SK-N-SH (cell line): ENCODE results near the gene TKT. TPM values are rescaled to one million over a fixed set of nuclear protein-coding genes. Genes with fewer than 3 reads are reported as not detected.

Source experiments
- CTCF ChIA-PET: fragments of 300-600, 350-600 bp; formaldehyde crosslinking; extraction: SDS; loops from one replicate; lab custom pipeline; 2021; lab: Yijun Ruan, JAX
- POLR2A ChIA-PET: fragments of 350-600 bp; sonication (Branson Sonifier 250); formaldehyde crosslinking; extraction: SDS; loops from one replicate; lab custom pipeline; 2020; ENCODE audit warnings: antibody characterized with exemption, inconsistent platforms; lab: Yijun Ruan, JAX
- DNase-seq: peaks from one replicate; pipeline ENCODE4 v3.0.0; 2012
- H2AFZ ChIP-seq: fragments of 200-600 bp; sonication (generic); 2 replicates; pipeline ENCODE4 v1.8.1; 2016; ENCODE audit warnings: antibody characterized with exemption, mild to moderate bottlenecking, low read depth
- H3F3A ChIP-seq: fragments of 200-600 bp; sonication (generic); replicated peaks from 2 replicates; pipeline ENCODE3; 2016; ENCODE audit warnings: antibody characterized with exemption, mild to moderate bottlenecking; ENCODE audit not compliant: insufficient read depth
- H3K27ac ChIP-seq, 2 experiments: fragments of 200-500 bp in 1 of 2; fragments of 200-600 bp in 1 of 2; sonication (Bioruptor generic) in 1 of 2; sonication (generic), shearing (Covaris generic) in 1 of 2; 2 replicates each; pipeline versions ENCODE4 v1.5.1 to v1.6.1; 2014 to 2016; ENCODE audit warnings: low read depth in 2 of 2, inconsistent platforms in 1 of 2, low read length in 1 of 2, mild to moderate bottlenecking in 1 of 2, mixed read lengths in 1 of 2
- H3K27me3 ChIP-seq: fragments of 200-600 bp; sonication (generic), shearing (Covaris generic); 2 replicates; pipeline ENCODE4 v1.6.1; 2016; ENCODE audit warnings: mixed run types; ENCODE audit not compliant: insufficient read depth
- H3K36me3 ChIP-seq, 2 experiments: fragments of 200-500 bp in 1 of 2; fragments of 200-600 bp in 1 of 2; sonication (Bioruptor generic) in 1 of 2; sonication (generic) in 1 of 2; replicated peaks in 1 of 2; 2 replicates each; pipeline versions ENCODE3 to v1.5.1; 2014 to 2016; ENCODE audit warnings: low read length in 1 of 2, mild to moderate bottlenecking in 1 of 2; ENCODE audit not compliant: insufficient read depth in 2 of 2, control insufficient read depth in 1 of 2
- H3K4me1 ChIP-seq, 2 experiments: fragments of 200-500 bp in 1 of 2; fragments of 200-600 bp in 1 of 2; sonication (Bioruptor generic) in 1 of 2; sonication (generic), shearing (Covaris generic) in 1 of 2; 2 replicates each; pipeline versions ENCODE4 v1.5.1 to v1.6.1; 2014 to 2016; ENCODE audit warnings: low read depth in 1 of 2, low read length in 1 of 2, mixed run types in 1 of 2; ENCODE audit not compliant: insufficient read depth in 2 of 2, control insufficient read depth in 1 of 2
- H3K4me2 ChIP-seq: fragments of 200-600 bp; sonication (generic), shearing (Covaris generic); 2 replicates; pipeline ENCODE4 v1.6.1; 2017; ENCODE audit warnings: mixed run types
- H3K4me3 ChIP-seq, 2 experiments: fragments of 200-500 bp in 1 of 2; fragments of 200-600 bp in 1 of 2; sonication (Bioruptor generic) in 1 of 2; sonication (generic), shearing (Covaris generic) in 1 of 2; 2 replicates each; pipeline versions ENCODE4 v1.5.1 to v1.8.1; 2014 to 2016; ENCODE audit warnings: low read depth in 2 of 2, inconsistent platforms in 1 of 2, low read length in 1 of 2, mild to moderate bottlenecking in 1 of 2, mixed read lengths in 1 of 2, moderate library complexity in 1 of 2
- H3K79me2 ChIP-seq: fragments of 200-600 bp; sonication (generic); 2 replicates; pipeline ENCODE4 v1.8.1; 2017; ENCODE audit warnings: mild to moderate bottlenecking; ENCODE audit not compliant: insufficient read depth
- H3K9ac ChIP-seq: fragments of 200-600 bp; sonication (generic); 2 replicates; pipeline ENCODE4 v1.6.1; 2017; ENCODE audit warnings: mixed run types
- H3K9me2 ChIP-seq: fragments of 200-600 bp; sonication (generic); 2 replicates; pipeline ENCODE4 v1.6.1; 2017; ENCODE audit warnings: mixed run types
- H3K9me3 ChIP-seq: fragments of 200-600 bp; sonication (generic); 2 replicates; pipeline ENCODE4 v1.6.1; 2017; ENCODE audit warnings: mixed run types, mild to moderate bottlenecking, moderate library complexity
- H4K20me1 ChIP-seq: fragments of 200-600 bp; sonication (generic); 2 replicates; pipeline ENCODE4 v1.6.1; 2017; ENCODE audit warnings: mild to moderate bottlenecking, mixed run types; ENCODE audit not compliant: insufficient read depth
- FOSL2 ChIP-seq: IDR thresholded peaks from 2 replicates; pipeline ENCODE4 v1.4.0; 2012; ENCODE audit warnings: low read depth, mild to moderate bottlenecking, moderate library complexity, borderline replicate concordance
- FOXM1 ChIP-seq: IDR thresholded peaks from 2 replicates; pipeline ENCODE4 v1.4.0; 2012; ENCODE audit warnings: low read depth, mild to moderate bottlenecking
- MXI1 ChIP-seq: IDR thresholded peaks from 2 replicates; pipeline ENCODE4 v1.6.1; 2012; ENCODE audit warnings: mild to moderate bottlenecking, low read depth, low read length, improper control_type of control experiment
- POLR2AphosphoS5 ChIP-seq: IDR thresholded peaks from 2 replicates; pipeline ENCODE4 v1.6.1; 2012; ENCODE audit warnings: low read depth, low read length
- RCOR1 ChIP-seq: fragments of 150-350 bp; IDR thresholded peaks from 2 replicates; pipeline ENCODE4 v1.6.1; 2017; ENCODE audit warnings: antibody characterized with exemption, low read length
- SMC3 ChIP-seq: IDR thresholded peaks from 2 replicates; pipeline ENCODE4 v1.6.1; 2012; ENCODE audit warnings: low read depth, low read length, improper control_type of control experiment
- TAF1 ChIP-seq: IDR thresholded peaks from 2 replicates; pipeline ENCODE4 v1.6.1; 2012; ENCODE audit warnings: low read depth, mild to moderate bottlenecking, low read length, moderate library complexity, borderline replicate concordance
- WGBS: methylation state at CpG from one replicate; pipeline ENCODE4 v1.1.6; 2017; ENCODE audit warnings: low lambda C conversion rate; 5-methylcytosine and 5-hydroxymethylcytosine counted together
- polyA plus RNA-seq, 3 experiments: library from polyadenylated mRNA; depleted of rRNA; stranded (reverse); fragments of >200 nt; gene quantifications; 2 replicates each; pipeline ENCODE4 v1.2.3, GENCODE V29; 2012
- TF ChIP-seq, protein P1 (sequence below): IDR thresholded peaks from 2 replicates; pipeline ENCODE4 v1.6.1; 2012; ENCODE audit warnings: mild to moderate bottlenecking, low read depth, low read length, moderate library complexity

Gene TKT
- polyA plus RNA-seq, 1 of the 3 experiments (the other 2 are of a cell fraction) = 144 TPM

DNA sequence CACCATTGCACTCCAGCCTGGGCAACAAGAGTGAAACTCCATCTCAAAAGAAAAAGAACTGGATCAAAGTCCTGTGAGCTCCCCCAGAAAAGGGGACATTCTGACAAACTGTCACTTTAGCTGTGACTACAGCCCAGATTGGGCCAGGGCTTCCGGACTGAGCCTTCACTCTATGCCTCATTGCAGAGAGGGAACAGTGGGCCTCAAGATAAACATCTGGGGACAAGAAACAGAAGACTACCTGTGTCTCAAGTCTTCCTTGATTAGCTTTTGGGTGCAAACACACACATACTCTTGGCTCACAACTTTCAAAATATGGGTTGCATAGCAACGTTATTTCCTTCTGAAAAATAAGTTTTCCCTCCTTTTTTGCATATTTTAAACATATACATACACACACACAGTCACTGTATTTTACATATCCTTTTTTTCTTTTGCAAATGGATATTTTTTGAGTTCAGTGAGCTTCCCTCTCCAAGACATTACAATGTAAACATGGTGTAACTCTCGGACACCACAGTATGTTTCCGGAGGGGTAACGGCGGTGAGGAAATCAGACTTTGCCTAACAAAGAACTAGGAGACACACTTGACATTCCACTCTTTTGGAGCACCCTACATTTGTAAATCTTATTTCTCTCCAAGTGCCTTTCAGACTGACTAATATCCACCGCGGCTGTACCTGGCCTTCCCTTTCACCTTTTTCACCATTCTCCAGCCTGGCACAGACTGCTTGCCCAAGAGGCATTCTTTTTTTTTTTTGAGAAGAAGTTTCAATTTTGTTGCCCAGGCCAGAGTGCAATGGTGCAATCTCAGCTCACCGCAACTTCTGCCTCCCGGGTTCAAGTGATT is 3.5 kb downstream of the TKT start:
- ChIA-PET CTCF (interaction anchor here (2.1 kb wide), 1 partner anchor 33 kb away, joined by 5 read pairs; no protein-coding TSS in a partner anchor), POLR2A (no interaction called here)
- Histone ChIP-seq H3K4me1 (peaks cover 14 to 19% of the 10 kb centered on the region in 2 experiments; a peak in 2 of 4 replicates), H3K4me3 (peak overlapping the region in 1 of 2 experiments; percentile 34; a peak in 2 of 4 replicates), H4K20me1 (peaks cover 80% of the 10 kb centered on the region), H3K9me3 (no peaks in the 10 kb centered on the region), H3K36me3 (peaks cover 0 to 7% of the 10 kb centered on the region in 2 experiments), H3K4me2 (peak overlapping the region; percentile 88), H3K9me2 (no peaks in the 10 kb centered on the region), H3K27ac (no peak overlapping the region), H2AFZ (no peak overlapping the region), H3F3A (no peaks in the 10 kb centered on the region), H3K79me2 (peaks cover 85% of the 10 kb centered on the region), H3K9ac (no peak overlapping the region), H3K27me3 (no peaks in the 10 kb centered on the region)
- no peak for DNase-seq
- 82% methylated on average over 10 of the region's 10 CpGs for WGBS
- no peak for TF ChIP-seq POLR2AphosphoS5
- no peak for TF ChIP-seq TAF1
- no peak for TF ChIP-seq RCOR1
- no peak for TF ChIP-seq FOSL2
- no peak for TF ChIP-seq FOXM1
- no peak for TF ChIP-seq MXI1

DNA sequence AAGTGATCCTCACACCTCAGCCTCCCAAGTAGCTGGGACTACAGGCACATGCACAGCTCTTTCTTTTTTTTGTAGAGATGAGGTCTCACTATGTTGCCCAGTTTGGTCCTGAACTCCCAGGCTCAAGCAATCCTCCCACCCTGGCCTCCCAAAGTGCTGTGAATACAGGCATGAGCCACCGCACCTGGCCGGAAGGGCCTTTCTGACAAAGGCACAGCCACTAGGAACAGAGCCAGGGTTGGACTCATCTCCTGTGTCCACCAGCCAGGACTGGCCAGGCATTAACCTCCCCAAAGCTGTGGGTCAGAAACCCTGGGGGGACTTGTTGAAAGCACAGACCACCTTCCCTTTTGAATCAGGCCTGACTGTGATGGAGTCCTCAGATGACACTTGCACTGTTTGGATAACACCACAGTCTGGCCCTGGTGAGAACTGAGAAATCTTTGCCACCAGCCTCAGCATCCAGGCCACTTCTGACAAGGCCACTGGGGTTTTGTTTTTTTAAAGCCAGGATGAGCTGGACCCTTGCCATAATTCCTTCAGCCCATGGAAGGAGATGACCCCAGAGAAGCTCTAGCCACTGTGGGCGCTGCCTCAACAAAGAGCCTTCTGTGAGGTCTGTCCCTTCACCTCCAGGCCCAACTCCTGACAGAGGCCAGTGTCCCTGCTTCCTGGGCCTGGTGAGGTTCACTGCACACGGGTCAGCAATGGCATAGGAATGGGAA is 4.8 kb downstream of the TKT start:
- no peaks in the 10 kb centered on the region for H3K27me3 ChIP-seq
- DNase-seq = no peak
- ChIA-PET POLR2A (no interaction called here), CTCF (no interaction called here)
- H3K27ac ChIP-seq = no peak overlapping the region; a peak in 1 of 4 replicates
- no peak overlapping the region for H2AFZ ChIP-seq
- WGBS = 94% methylated on average over 4 of the region's 4 CpGs
- no peaks in the 10 kb centered on the region for H3F3A ChIP-seq
- no peak overlapping the region for H3K4me2 ChIP-seq
- H3K4me3 ChIP-seq = no peak overlapping the region
- no peaks in the 10 kb centered on the region for H3K9me3 ChIP-seq
- H4K20me1 ChIP-seq = peaks cover 93% of the 10 kb centered on the region
- TF ChIP-seq SMC3 (no peak), POLR2AphosphoS5 (no peak), FOSL2 (no peak)
- TF ChIP-seq, protein P1, sequence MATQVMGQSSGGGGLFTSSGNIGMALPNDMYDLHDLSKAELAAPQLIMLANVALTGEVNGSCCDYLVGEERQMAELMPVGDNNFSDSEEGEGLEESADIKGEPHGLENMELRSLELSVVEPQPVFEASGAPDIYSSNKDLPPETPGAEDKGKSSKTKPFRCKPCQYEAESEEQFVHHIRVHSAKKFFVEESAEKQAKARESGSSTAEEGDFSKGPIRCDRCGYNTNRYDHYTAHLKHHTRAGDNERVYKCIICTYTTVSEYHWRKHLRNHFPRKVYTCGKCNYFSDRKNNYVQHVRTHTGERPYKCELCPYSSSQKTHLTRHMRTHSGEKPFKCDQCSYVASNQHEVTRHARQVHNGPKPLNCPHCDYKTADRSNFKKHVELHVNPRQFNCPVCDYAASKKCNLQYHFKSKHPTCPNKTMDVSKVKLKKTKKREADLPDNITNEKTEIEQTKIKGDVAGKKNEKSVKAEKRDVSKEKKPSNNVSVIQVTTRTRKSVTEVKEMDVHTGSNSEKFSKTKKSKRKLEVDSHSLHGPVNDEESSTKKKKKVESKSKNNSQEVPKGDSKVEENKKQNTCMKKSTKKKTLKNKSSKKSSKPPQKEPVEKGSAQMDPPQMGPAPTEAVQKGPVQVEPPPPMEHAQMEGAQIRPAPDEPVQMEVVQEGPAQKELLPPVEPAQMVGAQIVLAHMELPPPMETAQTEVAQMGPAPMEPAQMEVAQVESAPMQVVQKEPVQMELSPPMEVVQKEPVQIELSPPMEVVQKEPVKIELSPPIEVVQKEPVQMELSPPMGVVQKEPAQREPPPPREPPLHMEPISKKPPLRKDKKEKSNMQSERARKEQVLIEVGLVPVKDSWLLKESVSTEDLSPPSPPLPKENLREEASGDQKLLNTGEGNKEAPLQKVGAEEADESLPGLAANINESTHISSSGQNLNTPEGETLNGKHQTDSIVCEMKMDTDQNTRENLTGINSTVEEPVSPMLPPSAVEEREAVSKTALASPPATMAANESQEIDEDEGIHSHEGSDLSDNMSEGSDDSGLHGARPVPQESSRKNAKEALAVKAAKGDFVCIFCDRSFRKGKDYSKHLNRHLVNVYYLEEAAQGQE = no peak
- peaks cover 0 to 13% of the 10 kb centered on the region in 2 experiments for H3K36me3 ChIP-seq
- peaks cover 97% of the 10 kb centered on the region for H3K79me2 ChIP-seq
- H3K4me1 ChIP-seq = peaks cover 11 to 19% of the 10 kb centered on the region in 2 experiments; a peak in 2 of 4 replicates
- no peak overlapping the region for H3K9ac ChIP-seq
- H3K9me2 ChIP-seq = no peaks in the 10 kb centered on the region
